ENCODE data around the gene TRIP12.
A peak's percentile ranks its signal among the peaks of the same experiment; 100 is the strongest.
"Not testable (repeated sequence)": the region's sequence is repeated elsewhere in the genome, so short reads cannot be mapped to it uniquely, and the experiment has no call there.

The TRIP12 gene

GRCh38 chr2:229757462-229757861 is 164.3 kb downstream of the TRIP12 start:
- DNase-seq = not testable (repeated sequence)

GRCh38 chr2:229752970-229753729 is 168.7 kb downstream of the TRIP12 start:
- no peak for DNase-seq

GRCh38 chr2:229749779-229750178 is 172.0 kb downstream of the TRIP12 start:
- DNase-seq = no peak

- no peak for DNase-seq
Observed at GRCh38 chr2:229748950-229749349, 172.9 kb downstream of the TRIP12 start.

- not testable (repeated sequence) for DNase-seq
Observed at GRCh38 chr2:229742691-229743090, 179.1 kb downstream of the TRIP12 start.

GRCh38 chr2:229740279-229740678 is 181.5 kb downstream of the TRIP12 start:
- DNase-seq = no peak

GRCh38 chr2:229738024-229738625 is 183.7 kb downstream of the TRIP12 start:
- no peak for DNase-seq

GRCh38 chr2:229734410-229734809 is 187.4 kb downstream of the TRIP12 start:
- no peak for DNase-seq

GRCh38 chr2:229733611-229734245 is 188.1 kb downstream of the TRIP12 start:
- DNase-seq = no peak

GRCh38 chr2:229732897-229733296 is 188.9 kb downstream of the TRIP12 start:
- no peak for DNase-seq

- no peak for DNase-seq
Observed at GRCh38 chr2:229731916-229732315, 189.9 kb downstream of the TRIP12 start.

- DNase-seq = no peak
Observed at GRCh38 chr2:229731363-229731762, 190.4 kb downstream of the TRIP12 start.

GRCh38 chr2:229728370-229728769 is 193.4 kb downstream of the TRIP12 start:
- DNase-seq = no peak

- DNase-seq = no peak
Observed at GRCh38 chr2:229726643-229727042, 195.2 kb downstream of the TRIP12 start.

GRCh38 chr2:229725716-229726574 is 195.9 kb downstream of the TRIP12 start:
- DNase-seq = no peak

GRCh38 chr2:229723192-229723591 is 198.6 kb downstream of the TRIP12 start:
- DNase-seq = not testable (repeated sequence)

GRCh38 chr2:229719926-229720647 is 201.7 kb downstream of the TRIP12 start:
- DNase-seq = no peak

- no peak for DNase-seq
Observed at GRCh38 chr2:229718057-229718456, 203.8 kb downstream of the TRIP12 start.

GRCh38 chr2:229715895-229716507 is 205.8 kb downstream of the TRIP12 start:
- peak; percentile 35 to 42 for DNase-seq

- DNase-seq = peak in 1 of 2 experiments; percentile 42
Observed at GRCh38 chr2:229714736-229715541, 206.9 kb downstream of the TRIP12 start.

Measured in NCI-H1930 (cell line).